ENCODE results near the gene H1-8.

H1-8 gene

DNA sequence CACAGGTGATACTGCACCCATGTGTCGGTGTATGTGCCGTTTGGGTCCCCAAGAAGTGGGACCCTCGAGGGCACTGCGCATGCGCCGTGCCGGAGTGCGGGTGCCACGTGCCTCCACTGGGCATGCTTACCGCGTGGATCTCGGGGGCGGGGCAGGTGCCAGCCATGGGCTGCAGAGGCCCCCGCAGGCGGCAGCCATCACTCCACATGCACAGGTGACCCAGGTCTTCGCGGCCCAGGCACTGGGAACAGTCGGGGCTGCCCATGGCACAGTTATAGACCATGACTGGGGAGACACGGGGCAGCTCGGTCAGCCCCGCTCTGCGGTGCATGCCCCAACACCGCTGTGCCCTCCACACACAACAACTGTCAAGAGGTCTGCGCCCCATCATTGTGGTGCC lies 31.2 kb downstream of the H1-8 start:
- DNase-seq = no peak

DNA sequence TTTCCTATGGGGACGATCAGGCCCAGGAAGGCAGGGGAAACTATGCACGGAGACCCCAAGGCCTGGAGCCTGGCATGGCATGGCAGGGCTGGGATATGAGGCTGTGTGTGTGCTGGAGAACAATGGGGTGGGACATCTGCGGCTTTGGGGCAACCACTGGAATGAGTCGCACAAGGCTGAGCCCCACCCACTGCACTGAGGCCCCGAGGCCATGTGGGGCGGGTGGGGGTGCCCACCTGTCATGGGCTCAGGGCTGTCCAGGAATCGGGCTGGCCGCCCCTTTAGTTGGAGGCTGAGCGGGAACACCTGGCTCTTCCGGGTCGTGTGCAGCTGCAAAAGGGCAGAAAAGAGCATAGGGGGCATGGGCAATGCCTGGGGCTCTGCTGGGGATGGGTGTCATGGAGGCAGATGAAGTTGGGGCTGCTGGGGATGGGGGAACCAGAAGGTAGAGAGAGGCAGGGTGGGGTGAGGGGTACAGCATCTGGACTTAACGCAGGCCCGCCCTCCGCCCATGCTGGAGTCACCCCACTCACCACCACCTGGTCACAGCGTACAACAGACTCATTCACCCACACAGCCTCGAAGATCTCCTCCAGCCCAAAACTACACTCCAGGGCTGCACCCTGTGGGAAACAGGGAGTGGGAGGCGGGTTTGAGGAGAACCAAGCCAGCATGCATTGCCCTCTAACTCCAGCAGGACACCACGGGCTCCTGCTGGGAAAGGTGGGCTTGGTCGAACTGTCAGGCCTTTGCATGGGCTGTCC lies 32.4 kb downstream of the H1-8 start:
- no peak for DNase-seq

DNA sequence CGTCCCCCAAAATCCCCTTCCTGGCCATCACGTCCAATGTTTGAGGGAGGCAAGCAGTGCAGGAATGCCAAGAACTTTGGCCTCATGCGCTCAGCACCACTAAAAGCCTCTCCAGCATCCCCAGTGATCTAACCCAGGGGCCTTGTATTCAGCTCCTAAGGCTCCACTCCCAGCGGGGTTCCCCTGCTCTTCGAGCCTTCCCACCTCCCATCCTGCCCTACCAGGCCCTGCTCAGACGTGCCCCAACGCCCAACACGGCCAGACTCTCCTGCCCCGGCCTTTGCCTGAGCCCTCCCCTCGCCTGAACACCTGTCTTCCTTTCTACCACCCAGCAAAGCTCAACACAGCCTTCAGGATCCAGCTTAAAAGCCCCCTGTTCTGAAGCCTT lies 33.0 kb downstream of the H1-8 start:
- no peak for DNase-seq

DNA sequence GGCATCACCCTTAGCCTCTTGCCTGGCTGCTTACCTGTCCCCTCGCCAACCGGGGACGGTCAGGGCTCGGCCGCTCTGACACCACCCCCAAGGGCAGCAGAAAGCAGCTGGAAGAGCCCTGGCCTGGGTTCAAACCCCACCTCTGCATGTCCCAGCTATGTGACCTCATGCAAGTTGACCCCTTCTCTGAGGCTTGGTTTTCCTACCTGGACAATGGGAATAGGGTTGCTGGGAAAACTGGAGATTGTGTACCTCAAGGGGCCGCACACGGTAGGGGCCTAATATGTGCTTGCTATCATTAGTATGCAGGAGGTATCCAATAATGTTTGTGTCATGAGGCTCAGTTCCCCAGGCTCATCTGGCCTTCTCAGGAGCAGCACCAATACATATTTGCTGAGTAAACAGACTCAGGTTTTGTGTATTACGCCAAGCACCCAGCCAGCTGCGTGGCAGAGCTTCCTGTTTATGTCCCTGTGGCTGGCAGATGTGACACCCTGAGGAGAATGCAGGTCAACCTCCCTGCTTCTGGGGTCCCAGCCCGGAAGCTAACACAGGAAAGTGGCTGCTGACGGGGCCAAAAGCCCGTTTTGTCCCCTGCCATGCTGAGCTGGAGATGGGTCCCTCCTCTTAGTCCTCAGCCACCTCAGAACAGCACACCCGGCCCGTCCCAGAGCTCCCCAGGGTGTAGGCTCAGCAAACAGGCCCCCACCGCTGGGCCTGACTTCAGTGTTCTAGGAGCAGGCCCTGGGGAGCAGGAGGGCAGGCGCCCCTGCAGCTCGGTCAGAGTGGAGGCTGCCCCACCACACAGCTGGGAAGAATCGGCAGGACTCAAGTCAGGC lies 33.8 kb downstream of the H1-8 start:
- DNase-seq = no peak

DNA sequence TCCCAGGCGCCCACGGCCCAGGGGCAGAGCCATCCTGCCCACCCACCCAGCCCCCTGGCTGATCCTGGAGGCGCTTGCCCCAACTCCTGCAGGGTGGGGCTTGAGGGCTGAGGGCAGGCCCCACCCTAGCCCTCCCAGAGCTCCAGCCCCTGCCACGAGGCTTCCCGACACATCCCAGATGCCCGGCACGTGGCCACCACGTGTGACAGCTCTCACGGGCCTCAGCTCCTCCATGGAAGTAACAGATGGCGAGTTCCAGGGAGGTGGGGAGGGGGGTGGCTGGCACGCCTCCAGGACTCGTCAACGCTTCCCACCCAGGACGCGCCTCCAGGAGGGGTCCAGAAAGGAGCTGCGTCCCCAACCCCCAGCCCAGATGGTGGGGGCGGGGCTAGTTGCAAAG lies 34.4 kb downstream of the H1-8 start:
- peak; percentile 35 for DNase-seq

DNA sequence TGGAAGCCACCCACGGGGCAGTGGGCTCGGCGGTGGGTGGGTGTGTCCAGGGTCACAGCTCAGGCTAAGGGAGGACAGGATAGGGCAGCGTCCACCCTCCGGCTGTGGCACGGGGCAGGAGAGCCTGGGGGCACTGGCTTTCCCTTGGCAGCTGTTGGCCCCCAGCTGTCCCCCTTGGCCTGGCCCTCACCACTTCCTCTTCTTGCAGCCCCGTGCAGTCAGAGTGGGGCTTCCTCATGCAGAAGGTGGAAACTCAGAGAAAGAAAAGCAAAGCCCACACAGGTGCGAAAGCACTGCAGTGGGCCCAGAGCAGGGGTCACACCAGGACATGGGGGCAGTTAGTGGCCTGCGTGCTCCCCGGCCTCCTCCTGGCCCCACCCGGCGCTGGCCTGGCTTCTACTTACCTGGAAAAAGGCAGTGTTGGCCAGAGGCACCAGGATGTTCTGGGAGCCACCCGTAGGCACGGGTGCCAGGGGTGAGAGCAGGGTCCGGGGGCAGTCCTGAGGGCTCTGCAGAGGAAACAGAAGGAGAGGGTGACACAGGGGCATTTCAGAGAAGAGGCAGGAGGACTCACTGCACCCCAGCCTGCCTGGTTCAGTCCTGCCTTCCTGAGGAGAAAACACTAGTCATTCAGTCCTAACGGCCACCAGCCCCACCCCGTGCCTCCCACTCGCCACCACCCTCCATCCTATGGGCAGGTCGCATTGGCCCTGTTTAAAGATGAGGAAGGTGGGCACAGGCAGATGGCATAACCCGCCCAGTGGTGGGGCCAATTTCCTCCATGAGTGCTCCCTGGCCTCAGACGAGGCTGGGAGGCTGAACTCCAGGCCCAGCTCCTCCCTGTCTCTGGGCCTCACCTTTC lies 35.2 kb downstream of the H1-8 start:
- DNase-seq = no peak

DNA sequence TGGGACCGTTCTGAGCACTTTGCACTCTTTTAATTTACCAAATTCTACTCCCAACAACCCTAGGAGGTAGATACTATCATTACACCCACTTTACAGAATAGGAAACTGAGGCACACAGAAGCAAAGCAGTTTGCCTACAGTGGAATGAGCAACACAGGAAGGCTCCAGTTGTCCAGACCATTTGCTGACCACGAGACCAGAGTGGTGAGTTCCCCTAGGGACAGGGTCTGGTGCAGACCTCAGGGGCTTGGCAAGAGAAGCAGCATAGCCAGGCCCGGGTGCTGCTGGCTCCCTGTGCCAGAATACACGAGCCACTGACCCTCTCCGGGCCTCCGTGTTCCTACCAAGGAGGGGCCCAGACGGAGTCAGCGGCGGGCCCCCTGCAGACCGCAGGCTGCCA lies 37.0 kb downstream of the H1-8 start:
- no peak for DNase-seq

DNA sequence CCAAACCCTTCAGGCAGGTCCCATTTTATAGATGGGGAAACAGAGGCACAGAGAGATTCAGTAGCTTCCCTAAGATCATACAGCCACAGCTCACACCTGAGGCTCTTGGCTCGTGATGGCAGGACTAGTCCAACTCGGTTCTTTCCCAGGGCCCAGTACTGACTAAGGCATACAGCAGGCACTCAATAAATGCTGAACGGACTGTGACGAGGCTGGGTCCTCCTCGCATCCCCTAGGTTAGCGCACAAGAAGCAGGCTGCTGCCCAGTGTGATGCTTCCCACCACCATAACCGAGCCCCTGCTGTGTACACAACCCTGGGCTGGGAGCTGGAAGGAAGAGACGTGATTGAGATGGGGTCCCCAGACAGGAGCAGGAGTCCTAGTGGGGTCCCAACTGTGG lies 38.6 kb downstream of the H1-8 start:
- no peak for DNase-seq

DNA sequence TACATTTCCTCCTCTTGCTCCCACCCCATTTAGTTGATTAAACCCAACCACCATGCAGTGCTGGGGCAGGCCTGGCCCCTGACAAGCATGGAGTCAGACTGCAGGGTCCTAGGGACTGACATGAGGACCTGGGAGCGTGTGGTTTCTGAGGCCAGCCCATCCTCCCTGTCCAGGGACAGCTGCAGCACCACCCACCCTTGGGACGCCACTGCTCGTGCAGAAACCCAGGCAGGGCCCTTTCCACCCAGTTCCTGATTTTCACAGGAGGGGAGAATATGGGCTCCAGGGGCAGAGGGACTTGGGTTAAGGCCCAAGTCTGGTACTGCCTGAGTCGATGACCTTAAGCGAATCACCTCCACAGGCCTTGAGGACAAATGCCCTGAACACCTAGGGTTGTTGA lies 39.8 kb downstream of the H1-8 start:
- DNase-seq = no peak

DNA sequence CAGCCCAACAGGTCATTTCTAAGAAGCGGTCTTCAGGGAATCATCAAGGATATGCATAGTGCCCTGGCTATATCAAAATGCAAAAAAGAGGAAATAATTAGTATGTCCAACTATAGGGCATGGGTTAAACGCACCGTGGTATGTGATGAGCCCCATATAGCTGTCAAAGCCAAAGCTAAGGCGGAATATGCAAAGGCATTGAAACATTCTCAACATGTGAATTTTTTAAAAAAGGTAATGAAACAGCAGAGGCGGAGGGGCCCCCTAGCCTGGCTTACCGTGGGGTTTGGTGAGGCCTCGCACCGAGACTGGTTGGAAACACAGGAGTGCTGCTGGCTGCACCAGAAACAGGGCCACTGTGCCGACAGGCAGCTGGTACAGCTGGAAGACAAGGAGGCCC lies 40.3 kb downstream of the H1-8 start:
- DNase-seq = no peak

DNA sequence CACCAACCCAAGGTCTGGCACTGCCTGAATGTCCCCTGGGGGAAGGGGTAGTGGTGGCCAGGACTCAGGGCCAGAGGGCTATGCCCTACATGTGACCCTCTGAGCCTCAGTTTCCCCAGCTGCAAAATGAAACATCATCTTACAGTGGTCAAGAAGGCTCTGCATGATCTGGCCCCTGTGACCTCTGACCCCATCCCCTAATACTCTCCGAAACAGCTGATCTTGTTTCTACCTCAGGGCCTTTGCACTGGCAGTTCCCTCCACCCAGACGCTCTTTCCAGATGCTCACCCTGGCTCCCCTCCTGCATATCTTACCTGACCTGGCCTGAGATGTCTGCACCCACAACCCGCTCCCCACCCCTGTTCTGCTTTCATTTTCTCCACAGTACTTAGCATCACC lies 41.7 kb downstream of the H1-8 start:
- no peak for DNase-seq

DNA sequence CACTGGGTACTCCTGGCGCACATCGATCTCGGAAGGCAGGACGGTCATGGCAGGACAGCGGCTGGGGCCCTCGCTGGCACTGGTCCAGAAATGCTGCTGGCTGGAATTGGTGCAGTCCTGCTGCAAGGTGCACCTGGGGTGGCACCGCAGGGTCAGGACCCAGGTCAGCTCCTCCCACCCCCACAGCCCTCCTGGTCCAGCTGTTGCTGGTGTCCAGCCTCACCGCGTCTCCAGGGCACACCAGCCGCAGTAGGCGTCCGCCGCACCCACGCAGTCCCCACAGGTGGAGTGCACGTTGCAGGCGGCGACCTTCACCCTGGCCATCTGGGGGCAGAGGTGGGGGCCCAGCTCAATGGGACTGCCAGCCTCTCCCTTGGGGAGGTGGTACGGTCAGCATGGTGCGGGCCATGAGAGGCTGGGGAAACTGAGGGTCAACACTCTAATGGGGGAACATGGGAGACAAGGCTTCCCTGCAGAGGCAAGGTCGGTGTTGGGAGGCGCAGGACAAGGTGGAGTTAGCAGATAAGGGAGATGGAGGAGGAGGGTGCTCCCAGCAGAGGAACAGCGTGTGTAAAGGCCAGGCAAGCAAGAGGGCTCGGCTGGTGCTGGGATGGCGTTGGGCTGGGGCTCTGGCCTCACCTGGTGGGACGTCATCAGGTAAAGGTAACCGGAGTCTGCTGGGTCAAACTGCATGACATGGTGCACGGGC lies 43.1 kb downstream of the H1-8 start:
- no peak for DNase-seq

DNA sequence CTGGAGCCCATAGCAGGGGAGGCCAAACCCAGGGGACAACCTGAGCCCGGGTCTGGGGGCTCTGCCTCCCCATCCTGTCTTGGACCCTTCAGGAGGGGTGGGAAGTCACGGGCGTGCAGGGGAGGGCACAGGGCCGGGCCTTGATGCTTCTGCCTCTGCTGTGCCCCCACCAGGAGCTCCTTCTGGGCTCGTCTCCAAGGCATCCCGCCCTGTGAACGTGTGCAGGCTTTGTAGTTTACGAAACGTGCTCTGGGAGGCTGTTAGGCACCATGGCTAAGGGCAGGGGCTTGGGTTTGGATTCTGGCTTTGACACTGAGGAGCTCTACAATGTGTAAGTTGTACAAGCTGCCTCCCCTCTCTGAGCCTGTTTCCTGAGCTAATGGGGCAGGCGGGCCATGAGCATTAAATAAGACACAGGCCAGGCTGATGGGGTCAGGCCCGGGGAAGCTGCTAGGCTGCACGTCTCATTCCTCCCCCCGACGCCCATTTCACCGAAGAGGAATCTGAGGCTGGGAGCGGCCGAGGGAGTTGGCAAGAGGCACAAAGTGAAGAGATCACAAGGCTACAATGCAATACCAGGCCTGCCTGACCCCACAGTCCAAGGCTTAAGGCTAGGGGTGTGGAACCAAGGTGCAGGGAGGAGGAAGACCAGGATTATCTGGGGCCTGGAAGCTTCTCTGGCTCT lies 43.9 kb downstream of the H1-8 start:
- DNase-seq = peak; percentile 69

DNA sequence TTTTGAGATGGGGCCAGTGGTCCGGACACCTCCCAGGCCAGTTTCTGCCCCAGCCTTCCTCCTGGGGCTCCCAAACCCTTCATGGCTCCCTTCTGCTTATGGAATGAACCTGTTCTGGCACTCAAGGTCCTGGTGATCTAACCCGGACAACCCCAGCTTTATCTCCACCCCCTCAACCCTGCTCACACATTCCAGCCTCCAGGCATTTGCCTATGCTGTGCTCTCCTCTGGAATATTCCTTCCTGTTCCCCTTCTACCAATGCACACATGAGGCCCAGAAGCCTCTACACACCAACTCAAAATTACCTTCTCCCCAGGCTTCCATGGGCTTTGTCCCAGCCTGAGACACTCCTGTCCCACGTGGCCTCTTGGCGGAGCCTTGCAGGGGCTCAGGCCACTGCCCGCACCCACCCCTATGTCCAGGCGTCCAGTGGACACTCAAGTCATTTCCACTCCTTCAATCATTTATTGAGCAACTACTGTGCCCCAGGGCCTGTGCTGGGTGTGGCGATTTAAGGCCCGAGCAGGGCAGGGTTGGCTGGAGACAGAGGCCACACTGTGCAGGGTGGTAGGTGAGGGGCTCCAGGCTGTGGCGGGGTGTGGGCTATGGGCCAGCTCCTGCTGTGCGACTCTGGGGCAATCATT lies 44.7 kb downstream of the H1-8 start:
- DNase-seq = no peak

DNA sequence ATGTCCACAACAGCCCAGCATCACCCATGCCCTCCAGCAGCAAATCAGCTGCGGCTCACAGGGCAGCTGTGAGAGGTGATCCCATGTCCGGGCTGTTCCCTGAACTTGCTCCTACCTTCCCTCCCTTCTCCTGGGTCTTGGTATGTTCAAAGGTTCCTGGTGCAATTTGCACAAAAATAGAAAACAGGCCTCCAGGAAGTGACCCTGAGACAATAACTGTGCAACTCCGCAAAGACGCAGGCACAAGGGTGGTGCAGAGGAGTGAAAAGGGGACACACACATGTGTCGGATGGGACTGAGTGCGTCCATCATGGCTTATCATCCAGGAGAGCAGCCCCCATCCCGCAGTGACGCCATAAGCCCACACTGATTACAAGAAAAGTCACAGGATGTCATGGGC lies 47.2 kb downstream of the H1-8 start:
- no peak for DNase-seq

DNA sequence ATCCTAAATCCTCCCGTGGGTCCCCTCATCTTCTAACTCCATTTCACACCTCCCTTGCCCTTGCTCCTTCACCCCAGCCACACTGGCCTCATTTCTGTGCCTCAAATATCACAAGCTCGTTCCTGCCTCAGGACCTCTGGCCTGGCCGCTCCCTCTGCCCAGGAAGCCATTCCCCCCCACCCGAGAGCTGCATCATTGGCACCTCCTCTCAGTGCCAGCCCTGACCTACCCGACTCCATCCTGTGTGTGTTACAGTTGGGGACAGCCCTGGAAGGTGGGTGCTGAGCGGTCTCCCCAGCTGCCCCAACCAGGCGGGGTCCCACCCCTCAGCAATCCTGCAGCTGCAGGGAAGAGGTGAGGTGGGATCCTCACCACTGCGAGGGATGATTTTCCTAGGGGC lies 49.0 kb downstream of the H1-8 start:
- no peak for DNase-seq

DNA sequence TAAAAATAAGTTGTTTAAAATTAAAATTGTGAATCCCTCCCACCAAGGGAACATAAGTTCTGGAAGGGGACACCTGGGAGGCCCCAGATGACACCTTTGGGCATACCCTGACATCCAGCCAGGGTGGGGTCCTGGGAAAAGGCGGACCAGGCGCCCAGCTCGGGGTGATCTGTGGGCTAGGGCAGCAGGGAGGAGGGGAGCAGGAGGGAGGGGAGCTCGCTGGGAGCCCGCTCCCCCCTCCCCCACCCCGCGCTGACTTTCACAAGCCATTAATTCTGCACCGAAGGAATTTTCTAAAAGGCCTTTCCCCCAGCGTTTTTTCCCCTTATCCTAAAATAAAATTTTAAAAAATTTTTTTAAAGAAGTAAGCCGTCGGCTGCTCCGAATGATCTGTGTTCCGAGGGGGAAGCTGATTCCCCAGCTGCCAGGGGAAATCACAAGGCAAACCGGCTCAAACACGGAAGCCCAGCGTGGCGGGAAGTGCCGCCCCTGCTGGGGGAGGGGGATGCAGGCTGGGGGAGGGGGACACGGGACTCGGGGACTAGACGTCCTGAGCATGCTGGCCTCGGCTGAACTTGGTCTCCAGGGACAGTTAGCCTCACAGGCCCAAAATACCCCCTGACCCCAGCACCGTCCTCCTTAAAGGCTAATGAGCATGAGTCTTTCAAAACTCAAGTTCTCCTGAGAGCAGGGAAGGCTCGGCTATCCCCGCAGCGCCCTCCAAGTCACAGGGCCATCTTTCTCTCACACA lies 49.6 kb downstream of the H1-8 start:
- DNase-seq = no peak

DNA sequence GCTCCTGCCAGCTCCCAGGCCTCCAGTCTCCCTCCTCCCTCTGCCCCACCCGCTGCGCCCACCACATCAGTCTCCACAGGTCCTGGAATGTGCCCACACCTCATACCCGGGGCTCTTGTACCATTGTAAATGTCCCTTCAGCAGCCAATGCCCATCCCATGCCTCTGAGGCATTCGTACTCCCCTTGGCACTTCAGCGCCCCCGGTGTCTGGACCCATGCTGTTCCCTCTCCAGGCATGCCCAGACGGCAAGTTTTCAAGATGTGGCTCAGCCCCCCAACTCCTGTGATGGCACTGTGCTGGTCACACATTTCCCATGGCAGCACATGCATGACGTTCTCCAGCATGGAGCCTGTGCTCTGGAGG lies 50.2 kb downstream of the H1-8 start:
- no peak for DNase-seq

DNA sequence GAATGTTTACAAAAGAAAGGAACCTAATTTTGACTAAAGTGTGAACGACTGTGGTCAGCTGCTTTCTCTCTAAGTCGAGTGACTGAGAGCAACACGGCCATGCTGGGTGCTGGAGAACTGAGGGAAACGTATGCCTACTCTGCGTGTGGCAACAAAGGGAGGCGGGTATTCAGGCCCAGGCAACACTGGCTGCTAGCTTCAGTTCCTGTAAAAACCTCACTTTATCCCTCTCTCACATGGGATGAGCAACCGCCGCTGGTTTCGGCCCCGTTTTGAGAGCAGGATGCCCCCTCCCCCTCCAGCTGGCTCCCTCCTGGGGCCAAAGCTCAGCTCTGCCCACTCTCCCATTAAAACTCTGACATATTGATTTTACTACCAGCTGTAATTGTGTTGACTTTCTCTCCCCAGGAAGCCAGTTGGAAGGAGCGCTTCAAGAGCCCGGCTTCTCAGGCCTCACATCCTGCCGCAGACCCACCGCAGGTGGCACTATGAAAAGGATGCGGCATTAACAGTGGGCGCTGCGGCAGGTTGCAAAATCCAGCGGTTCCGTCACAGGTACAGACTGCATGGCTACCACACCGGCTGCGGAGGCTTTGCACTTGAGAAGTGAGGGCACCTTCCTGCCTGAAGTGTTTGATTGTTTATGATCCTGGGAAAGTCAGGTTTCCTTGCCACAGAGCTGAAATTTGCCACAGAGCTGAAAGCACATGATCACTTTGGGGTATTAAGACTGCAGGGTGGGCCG lies 50.8 kb downstream of the H1-8 start:
- peak; percentile 62 for DNase-seq

DNA sequence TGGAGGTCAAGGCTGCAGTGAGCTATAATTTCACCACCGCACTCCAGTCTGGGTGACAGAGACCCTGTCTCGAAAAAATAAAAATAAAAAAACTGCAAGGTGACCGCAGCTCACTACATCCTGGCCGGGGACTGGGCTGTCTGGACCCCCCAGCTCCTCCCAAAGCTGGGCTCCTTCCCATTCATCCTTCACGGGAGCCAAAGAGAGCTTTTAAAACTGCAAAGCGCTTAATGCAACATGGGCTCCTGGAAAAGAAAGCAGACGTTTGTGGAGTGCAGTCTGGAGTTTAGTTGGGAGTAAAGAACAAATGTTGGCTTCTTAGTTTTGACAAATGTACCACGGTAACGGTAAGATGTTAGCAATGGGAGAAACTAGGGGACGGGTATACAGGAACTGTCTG lies 51.4 kb downstream of the H1-8 start:
- DNase-seq = no peak
